Stomach smooth muscle (tissue), 2 donors: ENCODE data around the gene RAD52.
"Not testable (repeated sequence)": the region's sequence is repeated elsewhere in the genome, so short reads cannot be mapped to it uniquely, and the experiment has no call there.

Experiments
- H3K27ac ChIP-seq: one replicate; pipeline ENCODE4 v1.7.0; 2013; ENCODE audit warnings: mild to moderate bottlenecking, low read length, inconsistent platforms
- H3K27me3 ChIP-seq, 2 donors: one replicate each; pipeline ENCODE4 v1.7.0; 2013; ENCODE audit warnings: low read length in 2 of 2; ENCODE audit not compliant: insufficient read depth in 2 of 2, control insufficient read depth in 1 of 2
- H3K36me3 ChIP-seq, 2 donors: one replicate each; pipeline ENCODE4 v1.7.0; 2013; ENCODE audit warnings: low read length in 2 of 2; ENCODE audit not compliant: control insufficient read depth in 2 of 2, insufficient read depth in 2 of 2
- H3K4me1 ChIP-seq: one replicate; pipeline ENCODE4 v1.7.0; 2013; ENCODE audit warnings: low read length; ENCODE audit not compliant: control insufficient read depth, insufficient read depth
- H3K4me3 ChIP-seq, 2 donors: one replicate each; pipeline ENCODE4 v1.7.0; 2013; ENCODE audit warnings: low read length in 2 of 2
- H3K9ac ChIP-seq, 2 donors: one replicate each; pipeline ENCODE4 v1.7.0; 2013; ENCODE audit warnings: low read length in 2 of 2, mild to moderate bottlenecking in 1 of 2
- H3K9me3 ChIP-seq, 2 donors: one replicate each; pipeline ENCODE4 v1.7.0; 2013; ENCODE audit warnings: low read length in 2 of 2; ENCODE audit not compliant: control insufficient read depth in 2 of 2
- donor health status: healthy.
- donor health status: Pancreatic carcinoma.

The RAD52 gene

GRCh38 chr12:938810-939209 is 10.7 kb downstream of the RAD52 start:
- Histone ChIP-seq H3K4me1 (no peaks in the 10 kb centered on the region), H3K4me3 (no peak overlapping the region), H3K27ac (no peak overlapping the region), H3K36me3 (peaks cover 0 to 4% of the 10 kb centered on the region in 2 donors), H3K9me3 (no peaks in the 10 kb centered on the region), H3K27me3 (no peaks in the 10 kb centered on the region), H3K9ac (no peak overlapping the region)

DNA sequence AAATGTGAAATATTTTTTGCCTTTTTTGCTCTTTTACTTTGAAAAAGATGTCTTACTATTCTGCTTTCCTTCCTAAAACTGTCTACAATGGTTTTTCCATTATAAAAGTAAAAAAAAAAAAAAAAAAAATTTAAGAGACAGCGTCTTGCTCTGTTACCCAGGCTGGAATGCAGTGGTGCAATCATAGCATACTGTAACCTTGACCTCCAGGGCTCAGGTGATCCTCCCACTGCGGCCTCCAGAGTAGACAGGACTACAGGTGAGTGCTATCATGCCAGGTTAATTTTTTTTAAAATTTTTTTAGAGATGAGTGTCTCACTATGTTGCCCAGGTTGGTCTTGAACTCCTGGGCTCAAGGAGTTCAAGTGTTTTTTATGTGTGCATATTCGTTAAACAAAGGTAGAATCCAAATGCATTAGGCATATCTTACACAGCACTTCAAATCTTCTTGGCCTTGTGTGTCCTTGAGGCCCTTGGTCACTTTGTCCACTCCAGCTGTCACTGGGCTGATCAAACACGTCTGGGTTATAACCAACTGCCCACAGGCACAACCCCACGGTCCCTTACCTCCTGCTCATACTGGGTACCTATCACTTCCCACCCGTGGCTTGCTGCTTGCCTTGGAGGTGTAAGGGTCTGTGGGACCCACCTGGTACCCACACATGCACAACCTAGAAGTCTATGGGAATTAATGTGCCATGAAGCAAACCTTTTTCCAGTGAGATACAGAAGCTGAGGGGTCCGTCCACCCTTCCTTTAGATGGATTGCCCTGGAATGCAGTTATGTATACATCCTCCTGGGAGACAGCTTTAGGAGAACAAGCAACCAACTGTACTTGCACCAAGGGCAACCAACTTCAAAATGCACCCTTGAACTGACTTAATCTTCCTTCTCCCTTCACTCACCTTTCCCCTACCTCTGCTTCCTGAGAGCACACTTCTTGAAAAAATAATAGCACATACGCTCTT is 12.8 kb downstream of the RAD52 start:
- no peaks in the 10 kb centered on the region for H3K4me1 ChIP-seq
- H3K27ac ChIP-seq, result no peak overlapping the region
- H3K27me3 ChIP-seq, result no peaks in the 10 kb centered on the region
- no peaks in the 10 kb centered on the region for H3K9me3 ChIP-seq
- no peak overlapping the region for H3K4me3 ChIP-seq
- peaks cover 2 to 9% of the 10 kb centered on the region in 2 donors for H3K36me3 ChIP-seq
- no peak overlapping the region for H3K9ac ChIP-seq

GRCh38 chr12:935891-936290 is 13.6 kb downstream of the RAD52 start:
- H3K27ac ChIP-seq, H3K4me1 ChIP-seq, H3K9me3 ChIP-seq, H3K36me3 ChIP-seq, H3K27me3 ChIP-seq, H3K9ac ChIP-seq, H3K4me3 ChIP-seq: not testable (repeated sequence)

GRCh38 chr12:931591-931990 is 17.9 kb downstream of the RAD52 start:
- Histone ChIP-seq H3K36me3 (peaks cover 32 to 36% of the 10 kb centered on the region in 2 donors), H3K9ac (no peak overlapping the region), H3K4me1 (no peaks in the 10 kb centered on the region), H3K9me3 (no peaks in the 10 kb centered on the region), H3K27me3 (no peaks in the 10 kb centered on the region), H3K4me3 (no peak overlapping the region), H3K27ac (no peak overlapping the region)

- Histone ChIP-seq H3K9ac (no peak overlapping the region), H3K27me3 (no peaks in the 10 kb centered on the region), H3K4me3 (no peak overlapping the region), H3K4me1 (no peaks in the 10 kb centered on the region), H3K9me3 (no peaks in the 10 kb centered on the region), H3K27ac (no peak overlapping the region), H3K36me3 (peaks cover 34 to 41% of the 10 kb centered on the region in 2 donors)
These were observed 18.4 kb downstream of the RAD52 start for GRCh38 chr12:931060-931459.

- H3K27ac ChIP-seq, result no peak overlapping the region
- H3K4me3 ChIP-seq, result no peak overlapping the region
- no peak overlapping the region for H3K9ac ChIP-seq
- no peaks in the 10 kb centered on the region for H3K4me1 ChIP-seq
- H3K9me3 ChIP-seq, result no peaks in the 10 kb centered on the region
- no peaks in the 10 kb centered on the region for H3K27me3 ChIP-seq
- peaks cover 44 to 50% of the 10 kb centered on the region in 2 donors for H3K36me3 ChIP-seq
These were observed 22.9 kb downstream of the RAD52 start for GRCh38 chr12:926641-927040.

GRCh38 chr12:922285-922684 is 27.2 kb downstream of the RAD52 start:
- Histone ChIP-seq H3K36me3 (peaks cover 20 to 31% of the 10 kb centered on the region in 2 donors), H3K27me3 (no peaks in the 10 kb centered on the region), H3K9me3 (no peaks in the 10 kb centered on the region), H3K4me1 (no peaks in the 10 kb centered on the region), H3K27ac (no peak overlapping the region), H3K9ac (no peak overlapping the region), H3K4me3 (no peak overlapping the region)

GRCh38 chr12:920676-921075 is 28.8 kb downstream of the RAD52 start:
- no peak overlapping the region for H3K27ac ChIP-seq

GRCh38 chr12:916712-917445 is 32.6 kb downstream of the RAD52 start:
- H3K9ac ChIP-seq, result no peak overlapping the region
- H3K4me1 ChIP-seq, result no peaks in the 10 kb centered on the region
- H3K27ac ChIP-seq, result no peak overlapping the region
- H3K4me3 ChIP-seq, result no peak overlapping the region
- no peaks in the 10 kb centered on the region for H3K27me3 ChIP-seq
- no peaks in the 10 kb centered on the region for H3K9me3 ChIP-seq
- H3K36me3 ChIP-seq, result peaks cover 42% of the 10 kb centered on the region in 2 donors

More at GRCh38 chr12:920676-921075, 28.8 kb downstream of the RAD52 start:
- Histone ChIP-seq H3K4me3 (no peak overlapping the region), H3K9me3 (no peaks in the 10 kb centered on the region), H3K9ac (no peak overlapping the region), H3K4me1 (no peaks in the 10 kb centered on the region), H3K36me3 (peaks cover 22 to 25% of the 10 kb centered on the region in 2 donors), H3K27me3 (no peaks in the 10 kb centered on the region)

GRCh38 chr12:916240-916639 is 33.3 kb downstream of the RAD52 start:
- Histone ChIP-seq H3K27me3 (no peaks in the 10 kb centered on the region), H3K9ac (no peak overlapping the region), H3K9me3 (no peaks in the 10 kb centered on the region), H3K4me1 (no peaks in the 10 kb centered on the region), H3K36me3 (peaks cover 42% of the 10 kb centered on the region in 2 donors), H3K27ac (no peak overlapping the region), H3K4me3 (no peak overlapping the region)
